ENCODE data around the gene RTN4IP1.
"Not testable (repeated sequence)": the region's sequence is repeated elsewhere in the genome, so short reads cannot be mapped to it uniquely, and the experiment has no call there.

RTN4IP1 gene

GRCh38 chr6:106574741-106575458 lies 54.4 kb downstream of the RTN4IP1 start:
- DNase-seq: peak; percentile 67 to 75

- DNase-seq: no peak
Measured at GRCh38 chr6:106572875-106573585, 56.3 kb downstream of the RTN4IP1 start.

- DNase-seq: peak; percentile 9 to 23
Measured at GRCh38 chr6:106572436-106572835, 56.9 kb downstream of the RTN4IP1 start.

- no peak for DNase-seq
Measured at GRCh38 chr6:106569428-106569827, 59.9 kb downstream of the RTN4IP1 start.

GRCh38 chr6:106568530-106568929 lies 60.8 kb downstream of the RTN4IP1 start:
- no peak for DNase-seq

- no peak for DNase-seq
Measured at GRCh38 chr6:106564476-106564875, 64.8 kb downstream of the RTN4IP1 start.

GRCh38 chr6:106563614-106564013 lies 65.7 kb downstream of the RTN4IP1 start:
- no peak for DNase-seq

GRCh38 chr6:106561686-106562405 lies 67.5 kb downstream of the RTN4IP1 start:
- DNase-seq: no peak

GRCh38 chr6:106560996-106561685 lies 68.2 kb downstream of the RTN4IP1 start:
- no peak for DNase-seq

- DNase-seq: not testable (repeated sequence)
Measured at GRCh38 chr6:106559659-106560058, 69.6 kb downstream of the RTN4IP1 start.

- DNase-seq: no peak
Measured at GRCh38 chr6:106558364-106558763, 70.9 kb downstream of the RTN4IP1 start.

- no peak for DNase-seq
Measured at GRCh38 chr6:106557837-106558236, 71.5 kb downstream of the RTN4IP1 start.

- no peak for DNase-seq
Measured at GRCh38 chr6:106556368-106556960, 72.8 kb downstream of the RTN4IP1 start.

GRCh38 chr6:106555767-106556166 lies 73.5 kb downstream of the RTN4IP1 start:
- DNase-seq: no peak

GRCh38 chr6:106553440-106553839 lies 75.9 kb downstream of the RTN4IP1 start:
- no peak for DNase-seq

GRCh38 chr6:106551155-106551554 lies 78.1 kb downstream of the RTN4IP1 start:
- no peak for DNase-seq

GRCh38 chr6:106549521-106549920 lies 79.8 kb downstream of the RTN4IP1 start:
- DNase-seq: no peak

- not testable (repeated sequence) for DNase-seq
Measured at GRCh38 chr6:106548926-106549455, 80.3 kb downstream of the RTN4IP1 start.

GRCh38 chr6:106547601-106548453 lies 81.5 kb downstream of the RTN4IP1 start:
- no peak for DNase-seq

GRCh38 chr6:106546691-106547414 lies 82.4 kb downstream of the RTN4IP1 start:
- DNase-seq: no peak

GRCh38 chr6:106546261-106546690 lies 83.0 kb downstream of the RTN4IP1 start:
- DNase-seq: no peak

All from SHP77 (cell line).